ENCODE results near the gene MIER3.

The MIER3 gene

DNA sequence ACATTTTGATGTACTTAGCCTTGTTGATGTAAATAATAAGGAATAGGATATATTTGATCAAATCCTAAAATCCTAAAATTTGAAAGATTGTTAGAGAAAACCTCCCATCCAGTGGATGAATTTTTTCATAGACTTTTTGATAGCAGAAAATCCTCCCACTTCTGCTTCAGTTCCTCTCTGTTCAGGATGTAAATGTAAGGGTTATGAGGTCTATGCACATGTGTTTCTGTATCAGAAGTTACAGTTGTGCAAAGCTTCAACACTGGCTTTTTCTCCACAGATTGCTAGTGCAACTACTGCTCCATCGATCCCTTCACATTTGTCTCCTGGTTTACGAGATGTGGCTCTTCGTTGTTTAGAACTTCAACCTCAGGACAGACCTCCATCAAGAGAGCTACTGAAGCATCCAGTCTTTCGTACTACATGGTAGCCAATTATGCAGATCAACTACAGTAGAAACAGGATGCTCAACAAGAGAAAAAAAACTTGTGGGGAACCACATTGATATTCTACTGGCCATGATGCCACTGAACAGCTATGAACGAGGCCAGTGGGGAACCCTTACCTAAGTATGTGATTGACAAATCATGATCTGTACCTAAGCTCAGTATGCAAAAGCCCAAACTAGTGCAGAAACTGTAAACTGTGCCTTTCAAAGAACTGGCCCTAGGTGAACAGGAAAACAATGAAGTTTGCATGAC is 58.5 kb downstream of the MIER3 start:
- no peak for DNase-seq

- no peak for DNase-seq
Observed at GRCh38 chr5:56881571-56881970, 70.4 kb downstream of the MIER3 start.

- no peak for DNase-seq
Observed at GRCh38 chr5:56876327-56876726, 75.6 kb downstream of the MIER3 start.

GRCh38 chr5:56873056-56873455 is 78.9 kb downstream of the MIER3 start:
- DNase-seq = no peak

GRCh38 chr5:56871777-56872176 is 80.1 kb downstream of the MIER3 start:
- no peak for DNase-seq
